Measurements from ENCODE around the gene IL17RC.

Gene IL17RC

DNA sequence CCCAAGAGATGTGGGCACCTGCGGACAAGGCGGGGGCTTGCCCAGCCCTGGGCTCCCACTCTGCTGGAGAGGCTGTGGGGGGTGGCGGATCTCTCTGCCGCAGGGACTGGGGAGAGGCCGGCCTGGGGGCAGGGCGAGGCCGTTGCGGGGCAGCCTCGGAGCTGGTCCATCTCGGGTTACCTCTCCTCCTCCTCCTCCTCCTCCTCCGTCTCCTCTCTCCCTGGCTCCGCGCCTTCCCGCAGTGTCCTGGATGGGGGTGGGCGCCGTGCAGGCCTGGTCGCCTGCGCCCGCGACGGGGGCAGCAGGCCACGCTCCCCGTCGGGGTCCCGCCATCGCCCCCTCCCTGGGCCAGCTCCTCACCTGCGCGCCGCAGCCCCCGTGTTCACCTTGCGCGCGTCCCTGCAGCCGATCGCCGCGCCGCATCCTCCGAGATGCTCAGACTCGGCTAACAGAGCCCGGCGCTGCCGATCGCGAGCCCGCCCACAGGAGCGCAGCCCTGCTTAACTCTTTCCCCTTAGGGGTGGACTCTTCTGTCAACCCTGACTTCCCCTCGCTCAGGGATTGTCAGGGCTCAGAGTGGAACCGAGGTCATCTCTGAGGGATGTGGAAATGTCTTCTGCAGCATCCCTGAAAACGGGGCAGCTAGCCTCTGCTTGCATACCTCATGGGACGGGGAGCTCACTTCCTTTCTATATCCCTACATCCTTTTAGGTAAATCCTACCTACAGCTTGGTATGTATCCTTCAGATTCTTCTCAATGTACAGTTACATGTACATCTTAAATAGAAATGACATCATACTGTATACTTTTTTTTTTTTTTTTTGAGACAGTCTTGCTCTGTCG is 35.3 kb downstream of the IL17RC start, which contains the start of gene PRRT3:
TSS of gene PRRT3 (minus strand) at position 447 of the 844 bp plus-strand sequence. CDS start 2,293 bp downstream, outside the sequence.
- H4K20me1 ChIP-seq (ENCODE audit: insufficient read depth, low read length) = no peaks in the 10 kb centered on the region
- H3K27me3 ChIP-seq (ENCODE audit: insufficient read depth, low read length) = no peaks in the 10 kb centered on the region
- no peak for TF ChIP-seq EZH2 (IDR thresholded peaks at IDR 0.05; ENCODE audit: borderline replicate concordance, low read length)
- TF ChIP-seq CTCF (IDR thresholded peaks at IDR 0.05; ENCODE audit: low read length) = no peak
- peak within 1 kb of the TSS; percentile 63 for H3K4me3 ChIP-seq (ENCODE audit: low read depth, low read length, poor library complexity, severe bottlenecking)
- no peaks in the 10 kb centered on the region for H3K9me3 ChIP-seq (ENCODE audit: low read length)
- no peaks in the 10 kb centered on the region for H3F3A ChIP-seq (ENCODE audit: insufficient read depth, low read length)
- no peak within 1 kb of the TSS for H2AFZ ChIP-seq (ENCODE audit: low read length)
- H3K9ac ChIP-seq (ENCODE audit: low read length) = peak within 1 kb of the TSS; percentile 51
- H3K4me2 ChIP-seq (ENCODE audit: low read length) = peak within 1 kb of the TSS; percentile 71
- H3K9me2 ChIP-seq (ENCODE audit: low read depth, low read length) = no peaks in the 10 kb centered on the region
- H3K36me3 ChIP-seq (ENCODE audit: insufficient read depth, low read length) = no peaks in the 10 kb centered on the region
- no peaks in the 10 kb centered on the region for H3K79me2 ChIP-seq (ENCODE audit: insufficient read depth, low read length)
- H3K27ac ChIP-seq (ENCODE audit: low read depth, low read length, poor library complexity, severe bottlenecking) = no peak within 1 kb of the TSS
- peaks cover 8% of the 10 kb centered on the region for H3K4me1 ChIP-seq (ENCODE audit: insufficient read depth, low read length, severe bottlenecking)

- Histone ChIP-seq H3K27ac (ENCODE audit: low read depth, low read length, poor library complexity, severe bottlenecking) (no peak overlapping the region), H3K4me2 (ENCODE audit: low read length) (no peak overlapping the region), H3F3A (ENCODE audit: insufficient read depth, low read length) (no peaks in the 10 kb centered on the region), H3K4me1 (ENCODE audit: insufficient read depth, low read length, severe bottlenecking) (peaks cover 8% of the 10 kb centered on the region), H3K9ac (ENCODE audit: low read length) (no peak overlapping the region), H3K27me3 (ENCODE audit: insufficient read depth, low read length) (no peaks in the 10 kb centered on the region), H3K79me2 (ENCODE audit: insufficient read depth, low read length) (no peaks in the 10 kb centered on the region), H3K4me3 (ENCODE audit: low read depth, low read length, poor library complexity, severe bottlenecking) (no peak overlapping the region), H3K9me3 (ENCODE audit: low read length) (no peaks in the 10 kb centered on the region), H2AFZ (ENCODE audit: low read length) (no peak overlapping the region), H3K9me2 (ENCODE audit: low read depth, low read length) (no peaks in the 10 kb centered on the region), H3K36me3 (ENCODE audit: insufficient read depth, low read length) (no peaks in the 10 kb centered on the region), H4K20me1 (ENCODE audit: insufficient read depth, low read length) (no peaks in the 10 kb centered on the region)
- TF ChIP-seq EZH2 (IDR thresholded peaks at IDR 0.05; ENCODE audit: borderline replicate concordance, low read length) (no peak), CTCF (IDR thresholded peaks at IDR 0.05; ENCODE audit: low read length) (no peak)
Observed at GRCh38 chr3:9955067-9955502, 38.2 kb downstream of the IL17RC start.

GRCh38 chr3:9955611-9956352 is 38.9 kb downstream of the IL17RC start:
- peaks cover 8% of the 10 kb centered on the region for H3K4me1 ChIP-seq (ENCODE audit: insufficient read depth, low read length, severe bottlenecking)
- H2AFZ ChIP-seq (ENCODE audit: low read length) = no peak overlapping the region
- no peak overlapping the region for H3K9ac ChIP-seq (ENCODE audit: low read length)
- no peak overlapping the region for H3K4me2 ChIP-seq (ENCODE audit: low read length)
- H3K79me2 ChIP-seq (ENCODE audit: insufficient read depth, low read length) = no peaks in the 10 kb centered on the region
- H3K9me2 ChIP-seq (ENCODE audit: low read depth, low read length) = no peaks in the 10 kb centered on the region
- no peaks in the 10 kb centered on the region for H3K27me3 ChIP-seq (ENCODE audit: insufficient read depth, low read length)
- no peak overlapping the region for H3K27ac ChIP-seq (ENCODE audit: low read depth, low read length, poor library complexity, severe bottlenecking)
- no peaks in the 10 kb centered on the region for H3F3A ChIP-seq (ENCODE audit: insufficient read depth, low read length)
- H3K36me3 ChIP-seq (ENCODE audit: insufficient read depth, low read length) = no peaks in the 10 kb centered on the region
- no peaks in the 10 kb centered on the region for H3K9me3 ChIP-seq (ENCODE audit: low read length)
- no peak overlapping the region for H3K4me3 ChIP-seq (ENCODE audit: low read depth, low read length, poor library complexity, severe bottlenecking)
- no peaks in the 10 kb centered on the region for H4K20me1 ChIP-seq (ENCODE audit: insufficient read depth, low read length)
- TF ChIP-seq CTCF (IDR thresholded peaks at IDR 0.05; ENCODE audit: low read length) = no peak
- no peak for TF ChIP-seq EZH2 (IDR thresholded peaks at IDR 0.05; ENCODE audit: borderline replicate concordance, low read length)
